HG03095 (cell line): ENCODE measurements around the gene ATG7.

ENCODE experiments used
- ATAC-seq: cut with Tn5 transposase; IDR thresholded peaks from one replicate; pipeline ENCODE4 v1.9.1; 2021; ENCODE audit warnings: moderate library complexity; ENCODE audit not compliant: unreplicated experiment

Gene ATG7

GRCh38 chr3:11602886-11603527 lies 330.8 kb downstream of the ATG7 start:
- ATAC-seq: no peak

GRCh38 chr3:11603628-11604027 lies 331.4 kb downstream of the ATG7 start:
- ATAC-seq: no peak

- no peak for ATAC-seq
These were observed 332.1 kb downstream of the ATG7 start for GRCh38 chr3:11604139-11604892.

GRCh38 chr3:11605398-11605797 lies 333.2 kb downstream of the ATG7 start:
- ATAC-seq: no peak

GRCh38 chr3:11606090-11606784 lies 334.0 kb downstream of the ATG7 start:
- no peak for ATAC-seq

GRCh38 chr3:11606865-11607440 lies 334.8 kb downstream of the ATG7 start:
- ATAC-seq: no peak
